ENCODE results near the gene HIRIP3. TPM values are rescaled to one million over a fixed set of nuclear protein-coding genes. Genes with fewer than 3 reads are reported as not detected.
"Not testable (repeated sequence)": the region's sequence is repeated elsewhere in the genome, so short reads cannot be mapped to it uniquely, and the experiment has no call there.

Gene HIRIP3
- total RNA-seq, 6 experiments from 2014 or later = 5.2 to 12.9 (median 9.0) TPM

DNA sequence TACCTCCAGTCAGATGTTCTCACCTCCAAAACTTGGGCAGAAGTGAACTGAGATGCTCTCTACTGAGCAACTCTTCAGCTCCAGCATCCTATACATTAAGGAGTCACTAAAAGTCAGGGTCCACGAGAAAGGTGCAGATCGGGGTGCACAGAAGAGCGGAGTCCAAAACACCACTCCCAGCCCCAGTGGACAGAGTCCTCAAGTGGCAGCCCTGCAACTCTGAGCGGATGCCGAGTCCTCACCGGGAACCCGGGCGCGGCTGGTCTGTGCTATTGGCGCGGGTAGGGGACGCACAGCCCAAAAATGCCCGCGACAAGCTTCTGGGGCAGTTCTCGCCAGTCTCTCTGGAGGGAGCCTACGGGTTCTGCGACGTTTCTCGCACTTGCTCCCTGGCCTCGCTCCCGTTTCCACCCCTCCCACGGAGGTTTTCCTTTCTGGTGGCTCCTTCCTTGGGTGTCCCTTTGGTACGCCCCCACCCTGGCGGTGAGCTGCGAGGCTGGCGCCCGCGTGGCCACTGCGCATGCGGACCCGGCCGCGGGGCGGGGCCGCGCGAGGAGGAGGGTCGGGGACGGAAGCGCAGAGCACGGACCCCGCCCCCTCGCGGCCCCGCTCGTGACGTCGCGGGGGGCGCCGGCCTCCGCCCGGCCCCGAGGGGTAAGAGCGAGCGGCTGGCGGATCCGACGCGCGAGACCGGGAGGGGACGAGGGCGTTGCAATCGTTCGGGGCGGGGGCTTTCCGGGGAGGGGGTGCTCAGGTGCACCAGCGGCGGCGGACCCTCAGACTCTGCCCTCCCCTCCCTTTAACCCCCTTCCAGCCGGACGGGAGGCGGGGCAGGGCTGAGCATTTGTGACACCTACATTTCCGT, 33.7 kb downstream of the HIRIP3 start, which contains the start of gene TMEM219:
TSS of gene TMEM219 (plus strand) at position 601 of the 865 bp plus-strand sequence. CDS start 1,065 bp downstream, outside the sequence.
- Histone ChIP-seq H3K4me1 (peaks cover 0 to 33% (median 4%) of the 10 kb centered on the region in 4 donors), H3K27ac (peak within 1 kb of the TSS; percentile 83 to 90 (median 83)), H3K36me3 (no peaks in the 10 kb centered on the region), H3K9me3 (no peaks in the 10 kb centered on the region), H3K27me3 (no peaks in the 10 kb centered on the region), H3K4me3 (peak within 1 kb of the TSS; percentile 72 to 79 (median 74))
- intact Hi-C loops (cut with DNase I) = no loop called here
- WGBS (ENCODE audit: insufficient coverage, low coverage, low lambda C conversion rate, missing lambda C conversion rate) = 0% methylated on average over 14 of the region's 75 CpGs
- TF ChIP-seq POLR2A (IDR thresholded peaks at IDR 0.05) = no peak
- TF ChIP-seq, protein P1, sequence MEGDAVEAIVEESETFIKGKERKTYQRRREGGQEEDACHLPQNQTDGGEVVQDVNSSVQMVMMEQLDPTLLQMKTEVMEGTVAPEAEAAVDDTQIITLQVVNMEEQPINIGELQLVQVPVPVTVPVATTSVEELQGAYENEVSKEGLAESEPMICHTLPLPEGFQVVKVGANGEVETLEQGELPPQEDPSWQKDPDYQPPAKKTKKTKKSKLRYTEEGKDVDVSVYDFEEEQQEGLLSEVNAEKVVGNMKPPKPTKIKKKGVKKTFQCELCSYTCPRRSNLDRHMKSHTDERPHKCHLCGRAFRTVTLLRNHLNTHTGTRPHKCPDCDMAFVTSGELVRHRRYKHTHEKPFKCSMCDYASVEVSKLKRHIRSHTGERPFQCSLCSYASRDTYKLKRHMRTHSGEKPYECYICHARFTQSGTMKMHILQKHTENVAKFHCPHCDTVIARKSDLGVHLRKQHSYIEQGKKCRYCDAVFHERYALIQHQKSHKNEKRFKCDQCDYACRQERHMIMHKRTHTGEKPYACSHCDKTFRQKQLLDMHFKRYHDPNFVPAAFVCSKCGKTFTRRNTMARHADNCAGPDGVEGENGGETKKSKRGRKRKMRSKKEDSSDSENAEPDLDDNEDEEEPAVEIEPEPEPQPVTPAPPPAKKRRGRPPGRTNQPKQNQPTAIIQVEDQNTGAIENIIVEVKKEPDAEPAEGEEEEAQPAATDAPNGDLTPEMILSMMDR (IDR thresholded peaks at IDR 0.05) = peak; percentile 33 to 68 (median 35)
- ATAC-seq (peak; percentile 90 to 97 (median 95)), DNase-seq (peak; percentile 90 to 92 (median 92))

DNA sequence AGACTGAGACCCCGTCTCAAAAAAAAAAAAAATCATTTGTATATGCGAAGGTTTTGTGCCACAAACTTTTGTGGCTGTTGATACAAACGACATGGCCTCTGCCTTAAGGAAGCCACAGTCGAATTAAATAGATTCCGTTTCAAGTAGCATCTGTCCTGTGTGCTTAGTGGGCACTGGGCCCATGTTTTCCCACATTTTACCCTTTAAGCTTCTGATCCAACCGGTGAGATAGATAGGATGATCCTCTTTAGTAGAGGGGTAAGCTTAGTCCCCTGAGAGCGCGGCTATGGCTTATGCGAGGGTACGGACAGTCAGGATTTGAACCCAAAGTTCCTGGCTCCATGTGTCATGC, 34.3 kb downstream of the HIRIP3 start:
- DNase-seq (no peak), ATAC-seq (no peak)
- H3K27ac ChIP-seq = peak overlapping the region in 2 of 3 donors; percentile 83 to 90
- 70% methylated on average over 6 of the region's 10 CpGs for WGBS (ENCODE audit: insufficient coverage, low coverage, low lambda C conversion rate, missing lambda C conversion rate)
- no peaks in the 10 kb centered on the region for H3K27me3 ChIP-seq
- H3K4me3 ChIP-seq = peak overlapping the region; percentile 72 to 79 (median 74)
- no peaks in the 10 kb centered on the region for H3K36me3 ChIP-seq
- intact Hi-C loops (cut with DNase I) = no loop called here
- TF ChIP-seq, protein P1 (IDR thresholded peaks at IDR 0.05) = no peak
- TF ChIP-seq POLR2A (IDR thresholded peaks at IDR 0.05) = no peak
- H3K4me1 ChIP-seq = peaks cover 0 to 30% (median 4%) of the 10 kb centered on the region in 4 donors
- H3K9me3 ChIP-seq = no peaks in the 10 kb centered on the region

DNA sequence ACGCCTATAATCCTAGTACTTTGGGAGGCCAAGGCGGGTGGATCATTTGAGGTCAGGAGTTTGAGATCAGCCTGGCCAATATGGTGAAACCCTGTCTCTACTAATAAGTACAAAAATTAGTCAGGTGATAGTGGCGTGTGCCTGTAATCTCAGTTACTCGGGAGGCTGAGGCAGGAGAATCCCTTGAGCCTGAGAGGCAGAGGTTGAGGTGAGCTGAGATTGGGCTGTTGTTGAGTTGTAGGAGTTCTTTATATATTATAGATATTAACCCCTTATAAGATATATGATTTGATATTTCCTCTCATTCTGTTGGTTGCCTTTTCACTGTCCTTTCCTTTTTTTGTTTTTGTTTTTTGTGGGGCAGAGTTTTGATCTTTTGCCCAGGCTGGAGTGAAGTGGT, 35.6 kb downstream of the HIRIP3 start:
- H3K27ac ChIP-seq; H3K4me3 ChIP-seq; intact Hi-C loops (cut with DNase I); ATAC-seq; H3K36me3 ChIP-seq; H3K9me3 ChIP-seq; DNase-seq; H3K27me3 ChIP-seq: not testable (repeated sequence)
- peaks cover 0 to 17% (median 1%) of the 10 kb centered on the region in 4 donors for H3K4me1 ChIP-seq
- WGBS (ENCODE audit: insufficient coverage, low coverage, low lambda C conversion rate, missing lambda C conversion rate) = 74% methylated on average over 4 of the region's 4 CpGs

DNA sequence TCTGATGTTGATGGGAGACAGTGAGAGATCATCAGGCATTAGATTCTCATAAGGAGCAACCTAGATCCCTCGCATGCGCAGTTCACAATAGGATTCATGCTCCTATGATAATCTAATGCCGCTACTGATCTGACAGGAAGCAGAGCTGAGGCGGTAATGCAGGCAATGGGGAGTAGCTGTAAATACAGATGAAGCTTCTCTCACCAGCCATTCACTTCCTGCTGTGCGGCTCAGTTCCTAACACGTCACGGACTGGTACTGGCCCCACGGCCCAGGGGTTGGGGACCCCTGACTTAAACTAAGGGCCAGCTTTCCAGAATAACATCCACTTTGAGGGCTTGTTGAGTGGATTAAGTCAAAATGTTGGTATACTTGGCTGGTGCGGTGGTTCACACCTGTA, 36.1 kb downstream of the HIRIP3 start:
- peaks cover 0 to 16% (median 1%) of the 10 kb centered on the region in 4 donors for H3K4me1 ChIP-seq
- intact Hi-C loops (cut with DNase I) = no loop called here
- no peak overlapping the region for H3K27ac ChIP-seq
- WGBS (ENCODE audit: insufficient coverage, low coverage, low lambda C conversion rate, missing lambda C conversion rate) = 84% methylated on average over 8 of the region's 9 CpGs
- H3K4me3 ChIP-seq = no peak overlapping the region
- DNase-seq = no peak
- no peaks in the 10 kb centered on the region for H3K9me3 ChIP-seq
- no peak for TF ChIP-seq POLR2A (IDR thresholded peaks at IDR 0.05)
- TF ChIP-seq, protein P1 (IDR thresholded peaks at IDR 0.05) = no peak
- H3K27me3 ChIP-seq = no peaks in the 10 kb centered on the region
- ATAC-seq = no peak
- H3K36me3 ChIP-seq = no peaks in the 10 kb centered on the region

DNA sequence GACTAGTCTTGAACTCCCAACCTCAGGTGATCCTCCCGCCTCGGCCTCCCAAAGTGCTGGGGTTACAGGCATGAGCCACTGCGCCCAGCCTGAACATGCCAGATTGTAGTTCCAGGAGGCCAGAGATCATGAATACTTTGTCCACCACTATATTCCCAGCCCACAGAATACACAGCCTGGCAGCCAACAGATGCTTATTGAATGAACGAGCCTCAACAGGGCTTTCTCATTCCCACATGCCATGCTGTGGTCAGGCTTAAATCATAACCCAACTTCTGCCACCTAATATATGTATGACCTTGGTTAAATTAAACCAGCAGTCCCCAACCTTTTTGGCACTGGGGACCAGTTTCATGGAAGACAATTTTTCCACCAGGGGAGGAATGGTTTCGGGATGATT, 36.7 kb downstream of the HIRIP3 start:
- Histone ChIP-seq H3K9me3 (no peaks in the 10 kb centered on the region), H3K27me3 (no peaks in the 10 kb centered on the region), H3K4me3 (no peak overlapping the region), H3K36me3 (no peaks in the 10 kb centered on the region), H3K4me1 (peaks cover 0 to 16% (median 1%) of the 10 kb centered on the region in 4 donors), H3K27ac (no peak overlapping the region)
- TF ChIP-seq POLR2A (IDR thresholded peaks at IDR 0.05) = no peak
- TF ChIP-seq, protein P1 (IDR thresholded peaks at IDR 0.05) = no peak
- 83% methylated on average over 4 of the region's 5 CpGs for WGBS (ENCODE audit: insufficient coverage, low coverage, low lambda C conversion rate, missing lambda C conversion rate)
- ATAC-seq (no peak), DNase-seq (no peak)
- intact Hi-C loops (cut with DNase I) = no loop called here

All from right lobe of liver (tissue), 6 donors.